ENCODE measurements around the gene PACS2. TPM values are rescaled to one million over a fixed set of nuclear protein-coding genes. Genes with fewer than 3 reads are reported as not detected.

Gene PACS2
- total and polyA plus RNA-seq, 2 donors (not counting 3 experiments of a cell fraction or from before 2014, with no cell fraction given) = 52.7 to 86.3 TPM

- no peaks in the 10 kb centered on the region for H3K27me3 ChIP-seq (ENCODE audit: control insufficient read depth in 2 of 2, insufficient read depth in 2 of 2, low read length in 2 of 2)
- ChIA-PET POLR2A (no interaction called here), CTCF (interaction anchor here (1.2 to 4.7 kb wide), 3 partner anchors 52 to 86 kb away, joined by 3 to 17 read pairs (median 3); no protein-coding TSS in a partner anchor)
- FAIRE-seq (no peak), DNase-seq (ENCODE audit: low read depth, low spot score) (no peak)
- TF ChIP-seq POLR2AphosphoS5 (IDR thresholded peaks at IDR 0.05; ENCODE audit: insufficient read depth, low read depth, low read length) (no peak), MYC (IDR thresholded peaks at IDR 0.05; ENCODE audit: low read depth, low read length) (no peak), EZH2 (IDR thresholded peaks at IDR 0.05; ENCODE audit: borderline replicate concordance, low read depth, low read length, severe bottlenecking) (no peak), GATA2 (IDR thresholded peaks at IDR 0.05; ENCODE audit: insufficient read depth, insufficient read length, low read depth, low read length) (no peak), FOS (IDR thresholded peaks at IDR 0.05; ENCODE audit: borderline replicate concordance, insufficient read depth, low read length) (no peak), POLR2A (IDR thresholded peaks at IDR 0.05; ENCODE audit: low read depth, low read length) (no peak), JUN (IDR thresholded peaks at IDR 0.05; ENCODE audit: borderline replicate concordance, insufficient read depth, insufficient read length, low read depth) (no peak)
- TF ChIP-seq, protein P1, sequence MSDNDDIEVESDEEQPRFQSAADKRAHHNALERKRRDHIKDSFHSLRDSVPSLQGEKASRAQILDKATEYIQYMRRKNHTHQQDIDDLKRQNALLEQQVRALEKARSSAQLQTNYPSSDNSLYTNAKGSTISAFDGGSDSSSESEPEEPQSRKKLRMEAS (IDR thresholded peaks at IDR 0.05; ENCODE audit: insufficient read depth, insufficient read length) = no peak
- TF ChIP-seq, protein P2, sequence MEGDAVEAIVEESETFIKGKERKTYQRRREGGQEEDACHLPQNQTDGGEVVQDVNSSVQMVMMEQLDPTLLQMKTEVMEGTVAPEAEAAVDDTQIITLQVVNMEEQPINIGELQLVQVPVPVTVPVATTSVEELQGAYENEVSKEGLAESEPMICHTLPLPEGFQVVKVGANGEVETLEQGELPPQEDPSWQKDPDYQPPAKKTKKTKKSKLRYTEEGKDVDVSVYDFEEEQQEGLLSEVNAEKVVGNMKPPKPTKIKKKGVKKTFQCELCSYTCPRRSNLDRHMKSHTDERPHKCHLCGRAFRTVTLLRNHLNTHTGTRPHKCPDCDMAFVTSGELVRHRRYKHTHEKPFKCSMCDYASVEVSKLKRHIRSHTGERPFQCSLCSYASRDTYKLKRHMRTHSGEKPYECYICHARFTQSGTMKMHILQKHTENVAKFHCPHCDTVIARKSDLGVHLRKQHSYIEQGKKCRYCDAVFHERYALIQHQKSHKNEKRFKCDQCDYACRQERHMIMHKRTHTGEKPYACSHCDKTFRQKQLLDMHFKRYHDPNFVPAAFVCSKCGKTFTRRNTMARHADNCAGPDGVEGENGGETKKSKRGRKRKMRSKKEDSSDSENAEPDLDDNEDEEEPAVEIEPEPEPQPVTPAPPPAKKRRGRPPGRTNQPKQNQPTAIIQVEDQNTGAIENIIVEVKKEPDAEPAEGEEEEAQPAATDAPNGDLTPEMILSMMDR (IDR thresholded peaks at IDR 0.05; ENCODE audit: extremely low read depth in 1 of 2, insufficient read depth in 1 of 2, low read depth in 1 of 2, low read length in 2 of 2) = no peak
- intact Hi-C loops (cut with micrococcal nuclease) (no loop called here), dilution Hi-C loops (cut with MboI; ENCODE audit: extremely low pct_ligation_motif_present, low sequenced_read_pairs) (no loop called here)
- BruUV-seq (replicated peaks) = no TSS peak
- H3K9me3 ChIP-seq (replicated peaks; ENCODE audit: control insufficient read depth, insufficient read depth, low read length) = no peaks in the 10 kb centered on the region
- H4K20me1 ChIP-seq (replicated peaks; ENCODE audit: control insufficient read depth, extremely low read depth, insufficient read depth, low read length) = peaks cover 2% of the 10 kb centered on the region
- peaks cover 62% of the 10 kb centered on the region for H3K79me2 ChIP-seq (ENCODE audit: control insufficient read depth, insufficient read depth, low read length)
- H3K9ac ChIP-seq (replicated peaks; ENCODE audit: extremely low read depth, insufficient read depth, low read length) = no peak overlapping the region
- peaks cover 18% of the 10 kb centered on the region for H3K4me1 ChIP-seq (ENCODE audit: control insufficient read depth, extremely low read depth, insufficient read depth, low read length)
- H2AFZ ChIP-seq (ENCODE audit: low read depth, low read length) = no peak overlapping the region
- no peaks in the 10 kb centered on the region for H3K9me1 ChIP-seq (replicated peaks; ENCODE audit: control insufficient read depth, extremely low read depth, insufficient read depth, low read length)
- no peak overlapping the region for H3K4me2 ChIP-seq (ENCODE audit: insufficient read depth, low read length)
- H3K4me3 ChIP-seq (replicated peaks in 1 of 3; ENCODE audit: insufficient read depth in 1 of 3, low read depth in 1 of 3, low read length in 3 of 3) = no peak overlapping the region
- peaks cover 0 to 32% of the 10 kb centered on the region in 2 experiments for H3K36me3 ChIP-seq (ENCODE audit: control insufficient read depth in 2 of 2, extremely low read depth in 1 of 2, insufficient read depth in 2 of 2, low read length in 2 of 2)
- no peak overlapping the region for H3K27ac ChIP-seq (ENCODE audit: insufficient read depth, low read depth, low read length)
Measured at GRCh38 chr14:105437723-105438500, 123.4 kb downstream of the PACS2 start.
